ENCODE measurements around the gene NAIF1.

GRCh38 chr9:128091144-128091543, 24.0 kb upstream of the NAIF1 start:
- TF ChIP-seq CTCF (IDR thresholded peaks at IDR 0.05) = no peak
- TF ChIP-seq EZH2 (IDR thresholded peaks at IDR 0.05) = no peak
- no peak for TF ChIP-seq EZH2phosphoT487 (IDR thresholded peaks at IDR 0.05)
